Upper lobe of left lung (tissue), 4 donors: ENCODE data around the gene CHRNA9.

Experiments used
- EP300 ChIP-seq, 4 donors: sonication (generic); formaldehyde crosslinking; IDR thresholded peaks; one replicate each; pipeline ENCODE4 v1.5.1; 2017; ENCODE audit warnings: antibody characterized with exemption in 4 of 4, control low read depth in 2 of 4
- POLR2A ChIP-seq, 4 donors: fragments of 450-650 bp; IDR thresholded peaks; one replicate each; pipeline ENCODE4 v1.5.1; 2016 to 2017; ENCODE audit warnings: antibody characterized with exemption in 4 of 4, mild to moderate bottlenecking in 2 of 4

DNA sequence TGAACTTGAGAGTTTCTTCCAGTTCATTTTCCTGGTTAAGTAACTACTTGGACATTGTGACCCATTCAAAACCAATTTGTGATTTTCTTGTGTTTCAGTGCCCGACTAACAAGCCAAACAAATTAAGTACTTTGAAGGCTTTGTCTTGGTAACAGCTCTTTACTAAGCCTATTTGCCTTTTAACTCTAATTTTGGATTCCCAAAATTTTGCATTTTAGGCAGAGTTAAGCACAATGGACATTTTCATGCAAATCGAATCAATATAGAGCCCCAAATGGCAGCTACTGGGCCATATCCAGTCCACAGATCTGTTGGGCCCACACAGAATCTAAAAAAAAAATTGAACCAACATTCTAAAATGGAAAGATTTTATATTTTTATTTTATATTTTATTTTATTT is 31.4 kb upstream of the CHRNA9 start:
- TF ChIP-seq POLR2A (IDR thresholded peaks at IDR 0.05) (no peak), EP300 (IDR thresholded peaks at IDR 0.05) (no peak)
